ENCODE results near the gene NPY. TPM values are rescaled to one million over a fixed set of nuclear protein-coding genes. Genes with fewer than 3 reads are reported as not detected.

The NPY gene
- total and polyA plus RNA-seq, 11 donors, result 0.24 TPM; not detected in 10

- TF ChIP-seq POLR2A (IDR thresholded peaks at IDR 0.05), result no peak
- TF ChIP-seq CTCF (IDR thresholded peaks at IDR 0.05), result no peak
- WGBS, 4 donors, result 84 to 88% (median 86%) methylated on average over 3 of the region's 3 CpGs
Observed at GRCh38 chr7:24312588-24312987, 28.6 kb downstream of the NPY start.

GRCh38 chr7:24313777-24314176 lies 29.8 kb downstream of the NPY start:
- Histone ChIP-seq H3K27ac (no peak overlapping the region), H3K9me3 (no peaks in the 10 kb centered on the region), H3K4me1 (no peaks in the 10 kb centered on the region), H3K4me3 (no peak overlapping the region), H3K36me3 (no peaks in the 10 kb centered on the region), H3K27me3 (peaks cover 0 to 14% (median 0%) of the 10 kb centered on the region in 9 donors)
- WGBS, 4 donors, result 35 to 59% (median 47%) methylated on average over 2 to 3 of the region's 3 CpGs
- DNase-seq (no peak), ATAC-seq (no peak)
- intact Hi-C loops (cut with DNase I), result no loop called here
- TF ChIP-seq CTCF (IDR thresholded peaks at IDR 0.05) (no peak), POLR2A (IDR thresholded peaks at IDR 0.05) (no peak)

More at GRCh38 chr7:24312588-24312987, 28.6 kb downstream of the NPY start:
- no peak overlapping the region for H3K4me3 ChIP-seq
- no peaks in the 10 kb centered on the region for H3K36me3 ChIP-seq
- no peaks in the 10 kb centered on the region for H3K4me1 ChIP-seq
- no peak overlapping the region for H3K27ac ChIP-seq
- ATAC-seq (no peak), DNase-seq (no peak)
- H3K9me3 ChIP-seq, result no peaks in the 10 kb centered on the region
- peaks cover 0 to 7% (median 0%) of the 10 kb centered on the region in 9 donors for H3K27me3 ChIP-seq
- intact Hi-C loops (cut with DNase I), result no loop called here

GRCh38 chr7:24316340-24316739 lies 32.4 kb downstream of the NPY start:
- intact Hi-C loops (cut with DNase I), result no loop called here
- 67 to 88% (median 79%) methylated on average over 6 of the region's 6 CpGs for WGBS, 4 donors
- no peak for TF ChIP-seq POLR2A (IDR thresholded peaks at IDR 0.05)
- TF ChIP-seq CTCF (IDR thresholded peaks at IDR 0.05), result no peak
- H3K36me3 ChIP-seq, result no peaks in the 10 kb centered on the region
- no peak overlapping the region for H3K27ac ChIP-seq
- H3K4me1 ChIP-seq, result no peaks in the 10 kb centered on the region
- no peak overlapping the region for H3K4me3 ChIP-seq
- H3K9me3 ChIP-seq, result no peaks in the 10 kb centered on the region
- ATAC-seq, result no peak
- peaks cover 0 to 16% (median 0%) of the 10 kb centered on the region in 9 donors for H3K27me3 ChIP-seq
- no peak for DNase-seq

GRCh38 chr7:24318326-24318725 lies 34.3 kb downstream of the NPY start:
- no peak for DNase-seq
- 43 to 66% (median 50%) methylated on average over 6 of the region's 6 CpGs for WGBS, 4 donors
- Histone ChIP-seq H3K9me3 (no peaks in the 10 kb centered on the region), H3K4me3 (no peak overlapping the region), H3K36me3 (no peaks in the 10 kb centered on the region), H3K27me3 (peaks cover 0 to 16% (median 0%) of the 10 kb centered on the region in 9 donors), H3K4me1 (no peaks in the 10 kb centered on the region), H3K27ac (no peak overlapping the region)
- intact Hi-C loops (cut with DNase I), result no loop called here
- TF ChIP-seq POLR2A (IDR thresholded peaks at IDR 0.05), result no peak
- TF ChIP-seq CTCF (IDR thresholded peaks at IDR 0.05), result no peak
- no peak for ATAC-seq

All from heart left ventricle (tissue), 16 donors.